ENCODE measurements around the gene TUBB. TPM values are rescaled to one million over a fixed set of nuclear protein-coding genes. Genes with fewer than 3 reads are reported as not detected.
"Not testable (repeated sequence)": the region's sequence is repeated elsewhere in the genome, so short reads cannot be mapped to it uniquely, and the experiment has no call there.

The TUBB gene
- polyA plus RNA-seq, 2 of the 4 experiments (the other 2 are of a cell fraction): 691 to 1,044 TPM

- FAIRE-seq (no peak), ATAC-seq (peak; percentile 83 to 87), DNase-seq (ENCODE audit: low read depth in 1 of 2, low spot score in 1 of 2) (peak; percentile 84 to 100)
- WGBS (ENCODE audit: missing lambda C conversion rate): under 1% methylated on average over 21 of the region's 48 CpGs
- Histone ChIP-seq H3K4me3 (peak within 1 kb of the TSS; percentile 63), H3K4me1 (peaks cover 22% of the 10 kb centered on the region), H3K9me3 (no peaks in the 10 kb centered on the region), H3K4me2 (peak within 1 kb of the TSS; percentile 87), H3K27ac (peak within 1 kb of the TSS; percentile 99 to 100)
- POLR2A ChIA-PET: interaction anchor here (0.6 to 1.4 kb wide), 14 partner anchors 10 to 102 kb away, joined by 3 to 12 read pairs (median 4); partner anchors contain the start of genes FLOT1, MRPS18B, NRM and PPP1R10
- TF ChIP-seq PHF8 (IDR thresholded peaks at IDR 0.05; ENCODE audit: borderline replicate concordance, low read depth) (peak; percentile 20; the same call in 1 of the 2 replicates), RFX5 (IDR thresholded peaks at IDR 0.05) (no peak), HMGXB4 (CRISPR knock-in tag; IDR thresholded peaks at IDR 0.05; ENCODE audit: borderline replicate concordance) (no peak), HDAC2 (IDR thresholded peaks at IDR 0.05) (no peak), POLR2A (IDR thresholded peaks at IDR 0.05; ENCODE audit: low read length) (0 out of 2 replicates have a peak, but pooled peaks have one; percentile 32), MAFK (IDR thresholded peaks at IDR 0.05; ENCODE audit: partially characterized antibody) (peak; percentile 99), PBX3 (IDR thresholded peaks at IDR 0.05) (peak; percentile 94), MYC (IDR thresholded peaks at IDR 0.05; ENCODE audit: borderline replicate concordance, low read length) (peak; percentile 29; the same call in 1 of the 2 replicates), FOSL2 (IDR thresholded peaks at IDR 0.05) (no peak), FOSL2 (CRISPR knock-in tag; IDR thresholded peaks at IDR 0.05) (peak; percentile 85), JUNB (IDR thresholded peaks at IDR 0.05) (0 out of 2 replicates have a peak, but pooled peaks have one; percentile 19), JUN (IDR thresholded peaks at IDR 0.05) (peak; percentile 69 to 82), E2F6 (IDR thresholded peaks at IDR 0.05; ENCODE audit: borderline replicate concordance, low read depth) (peak; percentile 60; the same call in 1 of the 2 replicates), BCL3 (IDR thresholded peaks at IDR 0.05) (0 out of 3 replicates have a peak, but pooled peaks have one; percentile 57)
- CTCF ChIA-PET: interaction anchor here (0.6 to 18.8 kb wide), 7 partner anchors 10 to 129 kb away, joined by 3 to 539 read pairs (median 3); partner anchors contain the start of gene DHX16
Observed at GRCh38 chr6:30717129-30717844, 2.9 kb upstream of the TUBB start, which contains the start of gene MDC1. MDC1 (minus strand) TSS chr6:30717281; CDS start chr6:30715175, 2,106 bp downstream.

- not testable (repeated sequence) for FAIRE-seq; DNase-seq (ENCODE audit: low read depth in 1 of 2, low spot score in 1 of 2); ATAC-seq; H3K9me3 ChIP-seq
- POLR2A ChIA-PET: interaction anchor here (0.8 to 1.4 kb wide), 11 partner anchors 11 to 101 kb away, joined by 3 to 12 read pairs (median 4); partner anchors contain the start of genes FLOT1, MRPS18B, NRM and PPP1R10
- H3K4me3 ChIP-seq: peak overlapping the region; percentile 52
- CTCF ChIA-PET: interaction anchor here (0.6 to 18.8 kb wide), 6 partner anchors 9 to 129 kb away, joined by 3 to 539 read pairs (median 4); partner anchors contain the start of gene DHX16
- peak overlapping the region; percentile 99 to 100 for H3K27ac ChIP-seq
- H3K4me2 ChIP-seq: peak overlapping the region; percentile 87
- peaks cover 26% of the 10 kb centered on the region for H3K4me1 ChIP-seq
- 77% methylated on average over 37 of the region's 37 CpGs for WGBS (ENCODE audit: missing lambda C conversion rate)
Observed at GRCh38 chr6:30717845-30718720, 2.1 kb upstream of the TUBB start.

Data from A549 (cell line).